Brain microvascular endothelial cell (primary cell): ENCODE data around the gene NTNG1.
A peak's percentile ranks its signal among the peaks of the same experiment; 100 is the strongest.

Source experiments
- DNase-seq: peaks from one replicate; pipeline ENCODE4 v3.0.0-alpha.2; 2020
- H3K27ac ChIP-seq: fragments of 250-450 bp; sonication (Bioruptor Pico); 2 replicates; pipeline ENCODE4 v1.5.1; 2020; ENCODE audit warnings: mild to moderate bottlenecking, moderate library complexity
- H3K27me3 ChIP-seq: fragments of 250-450 bp; sonication (Bioruptor Pico); replicated peaks from 2 replicates; pipeline ENCODE4 v1.5.1; 2020; ENCODE audit warnings: mild to moderate bottlenecking
- H3K36me3 ChIP-seq: fragments of 250-450 bp; sonication (Bioruptor Pico); replicated peaks from 2 replicates; pipeline ENCODE4 v1.5.1; 2020; ENCODE audit warnings: mild to moderate bottlenecking
- H3K4me3 ChIP-seq: 2 replicates; pipeline ENCODE4 v1.5.1; 2011; ENCODE audit warnings: low read depth, mild to moderate bottlenecking, control low read depth, low read length, moderate library complexity
- in situ Hi-C: cut with HindIII; loops from 2 replicates; pipeline ENCODE4 v1.10.0; 2017; ENCODE audit warnings: low sequenced_read_pairs, low pct_ligation_motif_present
- TF ChIP-seq, protein P1 (sequence below): IDR thresholded peaks from 2 replicates; pipeline ENCODE4 v1.5.1; 2011; ENCODE audit warnings: low read depth, mild to moderate bottlenecking, moderate library complexity, low read length, control low read depth, inconsistent platforms; ENCODE audit errors: missing control alignments

Gene NTNG1

DNA sequence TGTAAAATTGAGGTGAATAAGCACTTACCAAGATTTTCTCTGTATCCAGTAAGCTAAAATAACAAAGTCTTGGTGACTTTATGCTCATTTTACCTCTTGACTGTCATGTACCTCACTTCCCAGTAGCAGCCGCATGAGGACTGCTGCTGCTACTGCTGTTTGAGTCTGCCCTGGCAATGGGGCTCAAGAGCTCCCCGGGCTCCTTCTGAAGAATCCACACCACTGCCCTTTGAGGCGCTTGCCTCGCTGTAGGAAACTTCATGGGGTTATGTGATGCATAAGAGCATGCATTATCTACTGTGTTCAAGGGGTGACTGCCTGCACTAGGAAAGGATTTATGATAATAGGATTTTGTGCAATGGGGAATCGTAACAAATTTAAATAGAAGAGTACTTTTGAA lies 113.5 kb downstream of the NTNG1 start:
- no peak for DNase-seq
- in situ Hi-C loops = no loop called here
- H3K27ac ChIP-seq = no peak overlapping the region
- no peak overlapping the region for H3K4me3 ChIP-seq
- H3K36me3 ChIP-seq = no peaks in the 10 kb centered on the region
- TF ChIP-seq, protein P1, sequence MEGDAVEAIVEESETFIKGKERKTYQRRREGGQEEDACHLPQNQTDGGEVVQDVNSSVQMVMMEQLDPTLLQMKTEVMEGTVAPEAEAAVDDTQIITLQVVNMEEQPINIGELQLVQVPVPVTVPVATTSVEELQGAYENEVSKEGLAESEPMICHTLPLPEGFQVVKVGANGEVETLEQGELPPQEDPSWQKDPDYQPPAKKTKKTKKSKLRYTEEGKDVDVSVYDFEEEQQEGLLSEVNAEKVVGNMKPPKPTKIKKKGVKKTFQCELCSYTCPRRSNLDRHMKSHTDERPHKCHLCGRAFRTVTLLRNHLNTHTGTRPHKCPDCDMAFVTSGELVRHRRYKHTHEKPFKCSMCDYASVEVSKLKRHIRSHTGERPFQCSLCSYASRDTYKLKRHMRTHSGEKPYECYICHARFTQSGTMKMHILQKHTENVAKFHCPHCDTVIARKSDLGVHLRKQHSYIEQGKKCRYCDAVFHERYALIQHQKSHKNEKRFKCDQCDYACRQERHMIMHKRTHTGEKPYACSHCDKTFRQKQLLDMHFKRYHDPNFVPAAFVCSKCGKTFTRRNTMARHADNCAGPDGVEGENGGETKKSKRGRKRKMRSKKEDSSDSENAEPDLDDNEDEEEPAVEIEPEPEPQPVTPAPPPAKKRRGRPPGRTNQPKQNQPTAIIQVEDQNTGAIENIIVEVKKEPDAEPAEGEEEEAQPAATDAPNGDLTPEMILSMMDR = no peak
- no peaks in the 10 kb centered on the region for H3K27me3 ChIP-seq

DNA sequence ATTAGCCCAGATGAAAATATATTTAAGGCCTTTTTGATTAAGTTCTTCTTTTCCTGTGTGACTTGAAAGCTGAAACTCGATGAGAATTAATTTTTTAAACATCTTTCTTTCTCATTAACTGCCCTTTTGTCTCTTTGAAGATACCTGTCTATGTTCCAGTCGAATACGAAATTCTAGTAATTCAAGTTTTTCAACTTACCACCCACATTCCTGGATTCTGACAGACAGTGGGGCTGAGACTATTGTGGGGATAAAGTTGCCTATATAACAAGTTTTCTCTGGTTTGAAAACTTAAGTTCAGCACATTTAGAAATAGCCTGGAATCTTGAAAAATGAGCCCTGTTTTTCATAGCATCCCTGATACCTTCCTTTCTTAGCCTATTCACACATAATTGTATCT lies 114.6 kb downstream of the NTNG1 start:
- no peak for DNase-seq
- Histone ChIP-seq H3K27me3 (no peaks in the 10 kb centered on the region), H3K27ac (no peak overlapping the region), H3K36me3 (no peaks in the 10 kb centered on the region), H3K4me3 (no peak overlapping the region)
- in situ Hi-C loops = no loop called here
- TF ChIP-seq, protein P1 = no peak

DNA sequence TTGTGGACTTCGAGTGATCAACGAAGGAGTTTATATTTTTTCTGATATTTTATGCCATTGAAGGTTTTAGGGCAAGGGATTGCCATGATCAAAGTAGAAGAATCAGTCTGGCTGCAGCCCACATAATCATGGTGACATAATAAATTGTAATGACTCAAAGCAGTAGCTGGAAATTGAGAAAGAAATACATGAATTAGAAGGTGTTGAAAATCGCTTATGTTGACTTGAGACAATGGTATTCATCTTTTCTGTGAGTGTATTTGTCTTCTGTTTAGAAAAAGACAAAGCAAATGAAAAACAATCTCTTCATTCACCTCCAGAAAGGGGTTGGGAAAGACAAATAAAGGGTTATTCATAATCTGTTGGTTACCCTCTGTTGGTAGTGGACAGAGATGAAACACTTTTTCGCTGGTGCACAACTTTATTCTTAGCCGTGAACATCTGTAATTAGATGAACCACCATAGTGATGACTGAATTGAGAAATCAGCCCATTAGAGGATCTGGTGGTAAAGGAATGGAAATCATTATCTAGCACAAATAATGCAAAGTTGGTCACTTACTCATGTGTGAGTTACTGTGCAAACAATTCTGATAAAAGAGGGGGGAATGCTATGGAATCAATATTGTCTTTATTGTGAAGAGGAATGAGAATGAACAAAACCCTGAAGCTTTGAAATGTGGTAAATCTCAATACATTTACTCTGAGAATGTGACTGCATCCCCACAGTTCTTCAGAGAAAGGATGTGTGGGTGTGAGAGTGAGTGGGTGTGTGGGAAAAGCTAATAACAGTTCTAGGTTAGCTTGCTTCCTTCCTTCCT lies 121.8 kb downstream of the NTNG1 start:
- Histone ChIP-seq H3K36me3 (no peaks in the 10 kb centered on the region), H3K27ac (no peak overlapping the region), H3K27me3 (no peaks in the 10 kb centered on the region), H3K4me3 (no peak overlapping the region)
- in situ Hi-C loops = no loop called here
- TF ChIP-seq, protein P1 = no peak
- DNase-seq = peak; percentile 1

DNA sequence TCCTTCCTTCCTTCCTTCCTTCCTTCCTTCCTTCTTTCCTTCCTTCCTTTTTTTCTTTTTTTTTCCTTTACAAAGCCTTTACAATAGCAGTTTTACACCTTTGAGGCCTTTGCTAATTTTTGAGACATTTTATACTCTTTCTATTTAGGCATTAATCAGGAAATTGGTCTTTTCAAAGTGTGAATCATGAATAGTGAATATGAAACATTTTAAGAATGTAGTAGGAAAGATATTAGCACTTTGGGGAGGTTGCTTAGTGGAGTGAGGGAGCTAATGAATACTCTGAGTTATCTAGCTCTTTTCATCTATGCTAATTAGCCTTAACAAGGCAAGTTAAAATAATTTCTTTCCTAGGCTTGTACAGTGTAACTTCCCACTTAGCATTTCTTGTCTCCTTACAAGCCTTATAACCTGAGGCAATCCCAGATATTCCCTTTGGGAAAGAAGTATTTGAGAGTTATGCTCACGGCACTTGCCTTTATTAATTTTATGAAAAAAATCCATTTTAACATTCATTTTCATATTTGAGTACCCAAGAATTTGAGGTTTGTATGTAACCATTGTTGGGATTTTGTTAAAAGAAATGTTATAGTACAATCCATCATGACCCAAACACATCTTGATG lies 122.6 kb downstream of the NTNG1 start:
- Histone ChIP-seq H3K27ac (no peak overlapping the region), H3K36me3 (no peaks in the 10 kb centered on the region), H3K4me3 (no peak overlapping the region), H3K27me3 (no peaks in the 10 kb centered on the region)
- TF ChIP-seq, protein P1 = no peak
- DNase-seq = no peak
- in situ Hi-C loops = no loop called here

DNA sequence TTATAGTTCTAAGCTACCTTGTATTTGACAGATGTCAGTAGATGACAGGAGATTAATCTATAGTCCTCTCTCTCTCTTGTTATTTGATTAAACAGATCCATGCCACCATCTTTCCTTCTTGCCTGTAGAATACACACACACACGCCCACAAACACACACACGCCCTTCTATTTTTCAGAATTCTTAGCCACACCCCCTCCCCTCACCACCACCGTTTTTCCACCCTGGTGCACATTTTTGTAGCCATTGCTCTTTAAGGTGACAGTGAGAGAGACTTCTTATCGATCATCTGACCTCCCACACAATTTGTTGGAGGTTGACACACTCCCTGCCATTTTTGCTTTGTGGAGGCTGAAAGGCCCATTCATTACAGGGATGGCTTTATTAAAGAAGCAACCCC lies 123.2 kb downstream of the NTNG1 start:
- in situ Hi-C loops = no loop called here
- no peak overlapping the region for H3K27ac ChIP-seq
- TF ChIP-seq, protein P1 = no peak

DNA sequence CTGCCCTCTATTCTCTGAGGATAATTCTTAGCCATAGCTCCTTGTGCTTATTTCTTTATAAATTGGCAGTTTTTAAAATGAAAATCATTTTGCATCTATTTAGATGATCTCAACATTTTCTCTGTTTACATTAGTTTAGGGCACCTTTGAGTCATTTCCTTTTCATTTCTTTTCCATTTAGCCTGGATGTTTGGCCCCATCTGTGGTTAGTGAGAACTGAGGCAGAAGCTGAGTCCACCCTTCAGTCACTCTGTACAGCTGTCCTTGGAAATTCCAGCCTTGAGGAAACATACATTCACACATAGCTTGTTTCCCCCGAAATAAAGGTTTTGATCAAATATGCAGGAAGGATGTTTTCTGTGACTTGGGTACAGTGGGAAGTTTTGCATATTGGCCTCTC lies 123.7 kb downstream of the NTNG1 start:
- in situ Hi-C loops = no loop called here
- DNase-seq = peak; percentile 7
- TF ChIP-seq, protein P1 = no peak
- Histone ChIP-seq H3K27me3 (no peaks in the 10 kb centered on the region), H3K36me3 (no peaks in the 10 kb centered on the region), H3K4me3 (no peak overlapping the region), H3K27ac (no peak overlapping the region)

More for the DNA sequence above, 123.2 kb downstream of the NTNG1 start:
- no peak for DNase-seq
- Histone ChIP-seq H3K36me3 (no peaks in the 10 kb centered on the region), H3K27me3 (no peaks in the 10 kb centered on the region), H3K4me3 (no peak overlapping the region)
